Mucosa of descending colon (tissue), 3 donors: Measurements from ENCODE around the gene PLXNA2. TPM values are rescaled to one million over a fixed set of nuclear protein-coding genes. Genes with fewer than 3 reads are reported as not detected.

Experiments used
- ATAC-seq: fragments of 200-7000 bp; cut with Tn5 transposase; one replicate; pipeline ENCODE4 v1.9.1; 2020; ENCODE audit warnings: mild to moderate bottlenecking, moderate library complexity
- DNase-seq, 3 donors: peaks; one replicate each; pipeline ENCODE4 v3.0.0-alpha.2; 2020
- H3K36me3 ChIP-seq: fragments of 200-600 bp; one replicate; pipeline ENCODE4 v1.8.0; 2021; ENCODE audit warnings: low read depth, mild to moderate bottlenecking
- H3K4me1 ChIP-seq: fragments of 200-600 bp; one replicate; pipeline ENCODE4 v1.8.0; 2021; ENCODE audit warnings: low read depth, mild to moderate bottlenecking
- H3K4me3 ChIP-seq: fragments of 200-600 bp; one replicate; pipeline ENCODE4 v1.8.0; 2021; ENCODE audit warnings: mild to moderate bottlenecking
- H3K9me3 ChIP-seq: fragments of 200-600 bp; one replicate; pipeline ENCODE4 v1.8.0; 2021; ENCODE audit warnings: mild to moderate bottlenecking
- CTCF ChIP-seq: fragments of 200-600 bp; IDR thresholded peaks from one replicate; pipeline ENCODE4 v1.8.0; 2022; ENCODE audit warnings: antibody characterized with exemption, mild to moderate bottlenecking
- intact Hi-C, 2 donors: fragments of 100-400 bp; cut with DNase I in 1 of 2; cut with micrococcal nuclease in 1 of 2; formaldehyde crosslinking; loops; one replicate each; pipeline versions ENCODE4 v1.11.0 to v1.11.1; 2022; cut with DNase I, micrococcal nuclease
- total RNA-seq, 3 donors: library from RNA; stranded (reverse); fragmentation: NEBNext Ultra II Directional in 2 of 3; extraction: Animal tissue kit (Norgen Biotek cat#: 25700) in 2 of 3; gene quantifications; one replicate each; pipeline versions ENCODE4 v1.2.1 to v1.2.4, GENCODE V29; 2021 to 2023
- donor health status: DM: no; HTN: no; CAD: no; lungs with moderate emphysema.
- donor health status: DM: no; HTN: no; CAD: no.
- donor health status: DM: no; HTN: yes; CAD: no.

Gene PLXNA2
- total RNA-seq, 3 donors from 2014 or later: 65.5 to 127 (median 70.6) TPM

GRCh38 chr1:208036918-208037766, 207.0 kb downstream of the PLXNA2 start:
- ATAC-seq (no peak), DNase-seq (no peak)
- no peaks in the 10 kb centered on the region for H3K9me3 ChIP-seq
- no peaks in the 10 kb centered on the region for H3K4me1 ChIP-seq
- H3K36me3 ChIP-seq: peaks cover 8% of the 10 kb centered on the region
- no peak for TF ChIP-seq CTCF
- H3K4me3 ChIP-seq: no peak overlapping the region
- intact Hi-C loops: no loop called here

GRCh38 chr1:208036106-208036808, 207.9 kb downstream of the PLXNA2 start:
- H3K4me1 ChIP-seq: peaks cover 4% of the 10 kb centered on the region
- no peak overlapping the region for H3K4me3 ChIP-seq
- TF ChIP-seq CTCF: no peak
- peaks cover 6% of the 10 kb centered on the region for H3K36me3 ChIP-seq
- DNase-seq: no peak
- intact Hi-C loops: no loop called here
- no peaks in the 10 kb centered on the region for H3K9me3 ChIP-seq
- peak; percentile 49 for ATAC-seq

GRCh38 chr1:208034135-208034534, 210.0 kb downstream of the PLXNA2 start:
- H3K36me3 ChIP-seq: peaks cover 4% of the 10 kb centered on the region
- TF ChIP-seq CTCF: no peak
- peaks cover 17% of the 10 kb centered on the region for H3K4me1 ChIP-seq
- no peak overlapping the region for H3K4me3 ChIP-seq
- intact Hi-C loops: no loop called here
- H3K9me3 ChIP-seq: no peaks in the 10 kb centered on the region
- DNase-seq (no peak), ATAC-seq (no peak)

- Histone ChIP-seq H3K9me3 (no peaks in the 10 kb centered on the region), H3K4me3 (no peak overlapping the region), H3K36me3 (peaks cover 4% of the 10 kb centered on the region), H3K4me1 (peaks cover 20% of the 10 kb centered on the region)
- intact Hi-C loops: no loop called here
- DNase-seq (no peak), ATAC-seq (no peak)
- no peak for TF ChIP-seq CTCF
These were observed 210.9 kb downstream of the PLXNA2 start for GRCh38 chr1:208033236-208033635.

GRCh38 chr1:208031932-208032320, 212.3 kb downstream of the PLXNA2 start:
- no peaks in the 10 kb centered on the region for H3K9me3 ChIP-seq
- no peak overlapping the region for H3K4me3 ChIP-seq
- no peak for ATAC-seq
- intact Hi-C loops: no loop called here
- TF ChIP-seq CTCF: no peak
- peaks cover 20% of the 10 kb centered on the region for H3K4me1 ChIP-seq
- no peak for DNase-seq
- H3K36me3 ChIP-seq: peaks cover 12% of the 10 kb centered on the region
